Measurements from ENCODE around the gene PPP4R3A. TPM values are rescaled to one million over a fixed set of nuclear protein-coding genes. Genes with fewer than 3 reads are reported as not detected.

The PPP4R3A gene
- total RNA-seq, 1 donor from 2014 or later = 98.9 TPM

DNA sequence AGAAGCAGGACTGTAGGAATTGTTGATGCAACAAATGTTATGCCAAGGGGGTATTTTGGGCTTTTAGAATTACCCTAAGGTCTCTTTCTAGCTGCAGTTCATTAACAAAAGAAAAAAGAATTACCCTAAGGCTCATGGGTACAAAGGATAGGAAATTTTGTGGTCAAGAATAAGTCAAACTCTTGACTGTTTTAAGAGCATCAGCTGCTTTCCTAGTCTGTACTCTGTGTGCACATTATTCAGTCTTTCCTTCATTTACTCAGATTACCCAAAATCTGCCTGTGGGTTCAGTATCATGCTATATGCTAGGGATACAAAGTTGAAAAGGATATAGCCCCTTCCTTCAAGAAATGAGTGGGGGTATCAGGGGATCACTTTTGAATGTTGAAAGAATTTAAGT, 56.0 kb downstream of the PPP4R3A start:
- H3K27ac ChIP-seq = no peak overlapping the region
- Mint-ChIP-seq H3K4me3 (no peak overlapping the region), H3K27me3 (ENCODE audit: insufficient read depth, low read depth) (peaks cover 3% of the 10 kb centered on the region), H3K9me3 (no peaks in the 10 kb centered on the region), H3K4me1 (no peaks in the 10 kb centered on the region), H3K27ac (no peak overlapping the region), H3K36me3 (peaks cover 16% of the 10 kb centered on the region)
- no peak overlapping the region for H3K4me2 ChIP-seq
- no peak for DNase-seq (ENCODE audit: low spot score)
- H4K20me1 ChIP-seq (ENCODE audit: low read depth) = no peaks in the 10 kb centered on the region
- H3K4me3 ChIP-seq = no peak overlapping the region
- no peak for TF ChIP-seq EZH2 (IDR thresholded peaks at IDR 0.05)
- TF ChIP-seq, protein P1, sequence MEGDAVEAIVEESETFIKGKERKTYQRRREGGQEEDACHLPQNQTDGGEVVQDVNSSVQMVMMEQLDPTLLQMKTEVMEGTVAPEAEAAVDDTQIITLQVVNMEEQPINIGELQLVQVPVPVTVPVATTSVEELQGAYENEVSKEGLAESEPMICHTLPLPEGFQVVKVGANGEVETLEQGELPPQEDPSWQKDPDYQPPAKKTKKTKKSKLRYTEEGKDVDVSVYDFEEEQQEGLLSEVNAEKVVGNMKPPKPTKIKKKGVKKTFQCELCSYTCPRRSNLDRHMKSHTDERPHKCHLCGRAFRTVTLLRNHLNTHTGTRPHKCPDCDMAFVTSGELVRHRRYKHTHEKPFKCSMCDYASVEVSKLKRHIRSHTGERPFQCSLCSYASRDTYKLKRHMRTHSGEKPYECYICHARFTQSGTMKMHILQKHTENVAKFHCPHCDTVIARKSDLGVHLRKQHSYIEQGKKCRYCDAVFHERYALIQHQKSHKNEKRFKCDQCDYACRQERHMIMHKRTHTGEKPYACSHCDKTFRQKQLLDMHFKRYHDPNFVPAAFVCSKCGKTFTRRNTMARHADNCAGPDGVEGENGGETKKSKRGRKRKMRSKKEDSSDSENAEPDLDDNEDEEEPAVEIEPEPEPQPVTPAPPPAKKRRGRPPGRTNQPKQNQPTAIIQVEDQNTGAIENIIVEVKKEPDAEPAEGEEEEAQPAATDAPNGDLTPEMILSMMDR (IDR thresholded peaks at IDR 0.05) = no peak
- H3K79me2 ChIP-seq (ENCODE audit: low read depth) = no peaks in the 10 kb centered on the region
- H3K27me3 ChIP-seq = no peaks in the 10 kb centered on the region
- H3K36me3 ChIP-seq = peaks cover 28% of the 10 kb centered on the region
- H3K9ac ChIP-seq = no peak overlapping the region
- H3F3A ChIP-seq (ENCODE audit: low read depth) = peaks cover 46% of the 10 kb centered on the region
- no peaks in the 10 kb centered on the region for H3K9me3 ChIP-seq (ENCODE audit: low read depth)
- H2AFZ ChIP-seq (replicated peaks) = no peak overlapping the region
- no peaks in the 10 kb centered on the region for H3K4me1 ChIP-seq

DNA sequence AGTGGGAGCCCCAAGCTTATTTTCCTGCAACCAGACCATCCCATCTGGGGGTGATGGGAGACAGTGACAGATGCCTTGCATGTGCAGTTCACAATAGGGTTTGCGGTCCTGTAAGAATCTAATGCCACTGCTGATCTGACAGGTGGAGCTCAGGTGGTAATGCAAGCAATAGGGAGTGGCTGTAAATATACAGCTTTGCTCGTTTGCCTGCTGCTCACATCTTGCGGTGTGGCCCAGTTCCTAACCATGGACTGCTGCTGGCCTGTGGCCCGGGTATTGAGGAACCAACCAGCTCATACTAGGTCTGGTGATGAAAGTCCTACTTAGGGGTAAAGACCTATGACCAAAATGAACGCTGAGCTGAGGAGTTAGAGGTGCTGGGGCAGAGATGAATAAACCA, 56.4 kb downstream of the PPP4R3A start:
- H4K20me1 ChIP-seq (ENCODE audit: low read depth) = no peaks in the 10 kb centered on the region

DNA sequence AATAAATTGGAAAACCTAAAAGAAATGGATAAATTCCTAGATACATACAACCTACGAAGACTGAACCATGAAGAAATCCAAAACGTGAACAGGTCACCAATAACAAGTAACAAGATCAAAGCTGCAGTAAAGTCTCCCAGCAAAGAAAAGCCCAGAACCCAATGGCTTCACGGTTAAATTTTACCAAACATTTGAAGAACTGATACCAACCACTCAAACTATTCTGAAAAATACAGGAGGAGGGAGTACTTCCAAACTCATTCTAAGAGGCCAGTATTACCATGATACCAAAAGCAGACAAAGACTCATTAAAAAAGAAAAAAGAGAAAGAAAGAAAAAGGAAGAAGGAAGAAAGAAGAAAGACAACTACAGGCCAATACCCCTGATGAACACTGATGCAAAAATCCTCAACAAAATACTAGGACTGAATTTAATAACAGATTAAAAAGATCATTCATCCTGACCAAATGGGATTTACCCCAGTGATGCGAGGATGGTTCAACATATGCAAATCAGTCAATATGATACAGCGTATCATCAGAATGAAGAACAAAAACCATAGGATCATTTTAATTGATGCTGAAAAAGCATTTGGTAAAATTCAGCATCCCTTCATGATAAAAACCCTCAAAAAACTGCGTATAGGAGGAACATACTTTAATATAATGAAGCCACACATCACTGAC, 65.6 kb downstream of the PPP4R3A start:
- Mint-ChIP-seq H3K27me3 (ENCODE audit: insufficient read depth, low read depth) (peaks cover 5% of the 10 kb centered on the region), H3K4me3 (no peak overlapping the region), H3K36me3 (no peaks in the 10 kb centered on the region), H3K9me3 (peaks cover 14% of the 10 kb centered on the region), H3K27ac (no peak overlapping the region), H3K4me1 (no peaks in the 10 kb centered on the region)
- no peak overlapping the region for H3K4me3 ChIP-seq
- H3K9ac ChIP-seq = no peak overlapping the region
- H3K4me2 ChIP-seq = no peak overlapping the region
- no peaks in the 10 kb centered on the region for H3F3A ChIP-seq (ENCODE audit: low read depth)
- no peak for DNase-seq (ENCODE audit: low spot score)
- H3K27me3 ChIP-seq = no peaks in the 10 kb centered on the region
- no peaks in the 10 kb centered on the region for H3K79me2 ChIP-seq (ENCODE audit: low read depth)
- no peaks in the 10 kb centered on the region for H3K4me1 ChIP-seq
- TF ChIP-seq, protein P1 (IDR thresholded peaks at IDR 0.05) = no peak
- TF ChIP-seq EZH2 (IDR thresholded peaks at IDR 0.05) (no peak), EZH2phosphoT487 (IDR thresholded peaks at IDR 0.05) (no peak)
- no peak overlapping the region for H3K27ac ChIP-seq
- no peaks in the 10 kb centered on the region for H3K9me3 ChIP-seq (ENCODE audit: low read depth)
- no peak overlapping the region for H2AFZ ChIP-seq (replicated peaks)
- no peaks in the 10 kb centered on the region for H4K20me1 ChIP-seq (ENCODE audit: low read depth)
- H3K36me3 ChIP-seq = no peaks in the 10 kb centered on the region

More for the DNA sequence above, 56.4 kb downstream of the PPP4R3A start:
- Mint-ChIP-seq H3K36me3 (peaks cover 14% of the 10 kb centered on the region), H3K27me3 (ENCODE audit: insufficient read depth, low read depth) (peaks cover 3% of the 10 kb centered on the region), H3K4me1 (no peaks in the 10 kb centered on the region), H3K9me3 (no peaks in the 10 kb centered on the region), H3K4me3 (no peak overlapping the region), H3K27ac (no peak overlapping the region)
- TF ChIP-seq EZH2 (IDR thresholded peaks at IDR 0.05) = no peak
- TF ChIP-seq, protein P1 (IDR thresholded peaks at IDR 0.05) = no peak
- Histone ChIP-seq H3K36me3 (peaks cover 24% of the 10 kb centered on the region), H2AFZ (replicated peaks) (no peak overlapping the region), H3K9me3 (ENCODE audit: low read depth) (no peaks in the 10 kb centered on the region), H3K27ac (no peak overlapping the region), H3K27me3 (no peaks in the 10 kb centered on the region), H3K4me2 (no peak overlapping the region), H3K4me3 (no peak overlapping the region), H3K4me1 (no peaks in the 10 kb centered on the region), H3K79me2 (ENCODE audit: low read depth) (no peaks in the 10 kb centered on the region), H3K9ac (no peak overlapping the region), H3F3A (ENCODE audit: low read depth) (peaks cover 43% of the 10 kb centered on the region)
- DNase-seq (ENCODE audit: low spot score) = no peak

Data from neural progenitor cell (in vitro differentiated cells).